ENCODE data around the gene KANSL1L.
A peak's percentile ranks its signal among the peaks of the same experiment; 100 is the strongest.
"Not testable (repeated sequence)": the region's sequence is repeated elsewhere in the genome, so short reads cannot be mapped to it uniquely, and the experiment has no call there.

Gene KANSL1L

DNA sequence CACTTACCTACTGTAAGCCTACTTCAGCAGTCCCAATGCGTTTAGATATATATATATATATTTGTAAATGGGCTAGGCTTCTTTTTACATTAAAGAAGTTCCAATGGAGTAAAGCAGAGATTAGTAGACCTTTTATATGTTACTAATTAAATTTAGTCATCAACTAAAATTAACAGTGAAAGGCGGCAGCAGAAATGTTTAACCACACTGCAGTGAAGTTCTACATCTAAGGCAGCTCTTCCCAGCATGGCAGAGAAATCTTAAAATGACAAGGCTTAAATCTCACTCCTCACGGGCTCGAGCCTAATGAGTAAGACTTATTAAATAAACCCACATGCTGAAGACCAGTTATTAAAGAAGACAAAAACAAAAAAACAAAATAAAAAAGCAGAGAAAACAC, 19.1 kb upstream of the KANSL1L start:
- Histone ChIP-seq H3K9ac (ENCODE audit: low read depth, low read length) (no peak overlapping the region), H3K36me3 (ENCODE audit: insufficient read depth, low read length) (no peaks in the 10 kb centered on the region), H3K4me1 (ENCODE audit: insufficient read depth, low read length) (no peaks in the 10 kb centered on the region), H3K27ac (ENCODE audit: low read depth, low read length) (no peak overlapping the region), H3K4me3 (ENCODE audit: low read length) (no peak overlapping the region), H3K27me3 (ENCODE audit: insufficient read depth, low read length) (no peaks in the 10 kb centered on the region), H3K9me3 (ENCODE audit: insufficient read depth, low read depth, low read length) (no peaks in the 10 kb centered on the region)
- WGBS, result 91% methylated on average over 3 of the region's 4 CpGs

GRCh38 chr2:210189452-210190138, 18.4 kb upstream of the KANSL1L start:
- H3K27me3 ChIP-seq (ENCODE audit: insufficient read depth, low read length), result no peaks in the 10 kb centered on the region
- H3K36me3 ChIP-seq (ENCODE audit: insufficient read depth, low read length), result no peaks in the 10 kb centered on the region
- no peaks in the 10 kb centered on the region for H3K9me3 ChIP-seq (ENCODE audit: insufficient read depth, low read depth, low read length)
- no peak overlapping the region for H3K4me3 ChIP-seq (ENCODE audit: low read length)
- no CpG with 5 or more reads among the region's 1 CpG for WGBS
- no peak overlapping the region for H3K27ac ChIP-seq (ENCODE audit: low read depth, low read length)
- H3K4me1 ChIP-seq (ENCODE audit: insufficient read depth, low read length), result no peaks in the 10 kb centered on the region
- no peak overlapping the region for H3K9ac ChIP-seq (ENCODE audit: low read depth, low read length)

DNA sequence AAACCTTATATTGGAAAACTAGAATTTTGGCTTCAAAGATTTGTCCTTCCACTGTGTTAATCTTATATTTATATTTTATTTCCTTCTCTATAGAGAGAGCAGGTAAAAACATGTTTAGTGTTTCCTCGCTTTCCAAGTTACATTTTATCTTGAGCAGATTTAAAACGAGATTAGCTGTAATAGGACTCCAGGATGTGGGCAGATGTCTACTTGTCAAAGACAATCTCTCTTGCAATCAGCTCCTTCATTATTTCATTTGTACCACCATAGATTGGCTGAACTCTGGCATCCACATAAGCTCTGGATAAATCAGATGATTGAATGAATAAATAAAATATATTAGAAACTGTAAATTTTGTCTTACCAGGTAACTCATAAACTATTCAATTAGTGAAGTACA, 17.5 kb upstream of the KANSL1L start:
- 84% methylated on average over 2 of the region's 2 CpGs for WGBS

DNA sequence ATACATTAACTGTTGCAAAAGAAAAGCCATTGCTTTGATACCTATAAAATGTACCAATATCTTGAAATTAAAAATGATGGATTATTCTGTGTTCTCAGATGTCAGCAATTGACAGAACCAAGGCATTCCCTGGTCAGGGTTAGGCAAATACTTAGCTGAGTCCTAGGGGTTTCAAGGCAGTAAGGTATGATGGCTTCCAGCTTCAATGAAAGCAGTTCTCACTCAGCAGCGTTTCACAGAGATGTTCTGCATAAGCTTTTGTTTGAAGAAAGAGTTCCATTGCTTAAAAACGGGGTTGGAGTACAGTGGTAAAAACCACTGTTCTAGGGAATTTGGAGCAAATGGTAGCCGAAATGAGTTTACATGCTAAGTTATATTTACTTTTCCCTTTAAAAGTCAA, 17.0 kb upstream of the KANSL1L start:
- Histone ChIP-seq H3K27ac (ENCODE audit: low read depth, low read length) (no peak overlapping the region), H3K9ac (ENCODE audit: low read depth, low read length) (no peak overlapping the region), H3K36me3 (ENCODE audit: insufficient read depth, low read length) (no peaks in the 10 kb centered on the region), H3K4me1 (ENCODE audit: insufficient read depth, low read length) (no peaks in the 10 kb centered on the region), H3K27me3 (ENCODE audit: insufficient read depth, low read length) (no peaks in the 10 kb centered on the region), H3K9me3 (ENCODE audit: insufficient read depth, low read depth, low read length) (peaks cover 4% of the 10 kb centered on the region), H3K4me3 (ENCODE audit: low read length) (no peak overlapping the region)
- 61% methylated on average over 3 of the region's 3 CpGs for WGBS

More for the DNA sequence above, 17.5 kb upstream of the KANSL1L start:
- Histone ChIP-seq H3K27me3 (ENCODE audit: insufficient read depth, low read length) (no peaks in the 10 kb centered on the region), H3K4me3 (ENCODE audit: low read length) (no peak overlapping the region), H3K4me1 (ENCODE audit: insufficient read depth, low read length) (no peaks in the 10 kb centered on the region), H3K9me3 (ENCODE audit: insufficient read depth, low read depth, low read length) (peaks cover 4% of the 10 kb centered on the region), H3K9ac (ENCODE audit: low read depth, low read length) (no peak overlapping the region), H3K36me3 (ENCODE audit: insufficient read depth, low read length) (no peaks in the 10 kb centered on the region), H3K27ac (ENCODE audit: low read depth, low read length) (no peak overlapping the region)

- peaks cover 24% of the 10 kb centered on the region for H3K4me1 ChIP-seq (ENCODE audit: insufficient read depth, low read length)
- H3K9ac ChIP-seq (ENCODE audit: low read depth, low read length); H3K36me3 ChIP-seq (ENCODE audit: insufficient read depth, low read length); H3K27ac ChIP-seq (ENCODE audit: low read depth, low read length); H3K9me3 ChIP-seq (ENCODE audit: insufficient read depth, low read depth, low read length); H3K4me3 ChIP-seq (ENCODE audit: low read length); H3K27me3 ChIP-seq (ENCODE audit: insufficient read depth, low read length): not testable (repeated sequence)
- 100% methylated on average over 1 of the region's 1 CpG for WGBS
These were observed 12.7 kb upstream of the KANSL1L start for GRCh38 chr2:210183936-210184335.

DNA sequence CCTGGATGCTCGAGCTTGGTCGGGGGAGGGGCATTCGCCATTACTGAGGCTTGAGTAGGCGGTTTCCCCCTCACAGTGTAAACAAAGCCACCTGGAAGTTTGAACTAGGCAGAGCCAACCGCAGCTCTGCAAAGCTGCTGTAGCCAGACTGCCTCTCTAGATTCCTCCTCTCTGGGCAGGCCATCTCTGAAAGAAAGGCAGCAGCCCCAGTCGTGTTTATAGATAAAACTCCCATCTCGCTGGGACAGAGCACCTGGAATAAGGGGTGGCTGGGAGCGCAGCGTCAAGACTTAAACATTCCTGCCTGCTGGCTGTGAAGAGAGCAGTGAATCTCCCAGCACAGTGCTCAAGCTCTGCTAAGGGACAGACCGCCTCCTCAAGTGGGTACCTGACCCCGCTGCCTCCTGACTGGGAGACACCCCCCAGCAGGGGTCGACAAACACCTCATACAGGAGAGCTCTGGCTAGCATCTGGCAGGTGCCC, 10.4 kb upstream of the KANSL1L start:
- WGBS, result 47% methylated on average over 12 of the region's 12 CpGs
- not testable (repeated sequence) for H3K4me3 ChIP-seq (ENCODE audit: low read length); H3K9me3 ChIP-seq (ENCODE audit: insufficient read depth, low read depth, low read length); H3K36me3 ChIP-seq (ENCODE audit: insufficient read depth, low read length); H3K27me3 ChIP-seq (ENCODE audit: insufficient read depth, low read length)
- Histone ChIP-seq H3K9ac (ENCODE audit: low read depth, low read length) (0 out of 2 replicates have a peak overlapping the region, but pooled peaks have one; percentile 46), H3K27ac (ENCODE audit: low read depth, low read length) (peak overlapping the region; percentile 74), H3K4me1 (ENCODE audit: insufficient read depth, low read length) (peaks cover 42% of the 10 kb centered on the region)

GRCh38 chr2:210181033-210181605, 9.9 kb upstream of the KANSL1L start:
- H3K4me3 ChIP-seq (ENCODE audit: low read length); H3K9me3 ChIP-seq (ENCODE audit: insufficient read depth, low read depth, low read length); H3K27me3 ChIP-seq (ENCODE audit: insufficient read depth, low read length); H3K36me3 ChIP-seq (ENCODE audit: insufficient read depth, low read length): not testable (repeated sequence)
- WGBS, result 65% methylated on average over 3 of the region's 3 CpGs
- Histone ChIP-seq H3K9ac (ENCODE audit: low read depth, low read length) (0 out of 2 replicates have a peak overlapping the region, but pooled peaks have one; percentile 46), H3K4me1 (ENCODE audit: insufficient read depth, low read length) (peaks cover 42% of the 10 kb centered on the region), H3K27ac (ENCODE audit: low read depth, low read length) (peak overlapping the region; percentile 74)

GRCh38 chr2:210180477-210180876, 9.3 kb upstream of the KANSL1L start:
- 97% methylated on average over 1 of the region's 1 CpG for WGBS
- Histone ChIP-seq H3K9me3 (ENCODE audit: insufficient read depth, low read depth, low read length) (peaks cover 4% of the 10 kb centered on the region), H3K9ac (ENCODE audit: low read depth, low read length) (no peak overlapping the region), H3K27ac (ENCODE audit: low read depth, low read length) (no peak overlapping the region), H3K36me3 (ENCODE audit: insufficient read depth, low read length) (no peaks in the 10 kb centered on the region), H3K4me3 (ENCODE audit: low read length) (no peak overlapping the region), H3K27me3 (ENCODE audit: insufficient read depth, low read length) (no peaks in the 10 kb centered on the region), H3K4me1 (ENCODE audit: insufficient read depth, low read length) (peaks cover 42% of the 10 kb centered on the region)

DNA sequence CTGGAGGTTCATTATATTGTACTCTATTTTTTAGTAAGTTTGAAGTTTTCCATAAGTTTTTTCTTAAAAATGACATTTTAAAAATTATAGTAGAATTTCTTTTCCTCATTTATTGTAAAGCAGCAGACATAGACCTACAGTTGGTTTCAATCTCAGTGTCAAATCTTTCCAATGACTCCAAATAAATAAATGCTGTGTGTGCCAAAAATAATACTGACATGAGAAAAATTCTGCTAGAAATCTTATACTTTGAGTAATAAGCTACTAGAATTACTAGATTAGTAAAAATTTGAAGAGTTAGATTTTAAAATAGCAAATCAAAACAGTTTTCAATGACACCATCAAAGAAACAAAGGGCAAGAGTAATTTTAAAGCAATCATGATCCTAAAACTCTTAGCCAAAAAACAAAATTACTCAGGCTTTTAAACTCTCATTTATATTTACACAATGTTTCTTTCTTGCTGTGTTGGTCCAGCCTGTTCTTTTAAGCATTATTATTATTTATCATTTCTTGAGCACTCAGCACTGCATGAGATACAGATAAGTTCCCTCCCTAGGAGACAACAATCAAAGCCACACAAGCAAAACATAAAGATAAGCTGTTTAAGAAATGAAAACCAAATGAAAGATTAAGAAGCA, 8.3 kb upstream of the KANSL1L start:
- H3K4me1 ChIP-seq (ENCODE audit: insufficient read depth, low read length), result peaks cover 42% of the 10 kb centered on the region
- H3K9me3 ChIP-seq (ENCODE audit: insufficient read depth, low read depth, low read length), result peaks cover 4% of the 10 kb centered on the region
- H3K27ac ChIP-seq (ENCODE audit: low read depth, low read length), result no peak overlapping the region
- no peaks in the 10 kb centered on the region for H3K36me3 ChIP-seq (ENCODE audit: insufficient read depth, low read length)
- H3K27me3 ChIP-seq (ENCODE audit: insufficient read depth, low read length), result no peaks in the 10 kb centered on the region
- no peak overlapping the region for H3K4me3 ChIP-seq (ENCODE audit: low read length)
- no peak overlapping the region for H3K9ac ChIP-seq (ENCODE audit: low read depth, low read length)

DNA sequence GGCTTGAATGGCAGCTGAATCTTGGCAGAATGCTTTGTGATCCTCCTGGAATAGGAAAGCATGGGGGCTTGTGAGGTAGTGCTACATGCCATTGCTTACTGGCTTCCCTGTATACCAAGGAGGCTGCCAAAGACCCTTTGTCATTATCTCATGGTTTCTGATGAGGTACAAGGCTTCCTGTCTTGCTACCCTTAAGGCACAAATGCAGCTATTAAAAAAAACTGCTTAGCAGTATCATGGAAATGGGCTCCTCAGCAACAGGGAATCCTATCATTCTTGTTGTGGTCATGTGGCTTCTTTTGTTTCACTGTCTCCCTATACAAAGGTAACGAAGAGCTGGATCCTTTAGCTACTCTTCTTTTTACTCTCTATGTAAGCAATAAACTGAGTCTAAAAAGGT, 6.6 kb upstream of the KANSL1L start:
- H3K27me3 ChIP-seq (ENCODE audit: insufficient read depth, low read length), result no peaks in the 10 kb centered on the region
- no peaks in the 10 kb centered on the region for H3K9me3 ChIP-seq (ENCODE audit: insufficient read depth, low read depth, low read length)
- H3K27ac ChIP-seq (ENCODE audit: low read depth, low read length), result peak overlapping the region; percentile 83
- H3K9ac ChIP-seq (ENCODE audit: low read depth, low read length), result 0 out of 2 replicates have a peak overlapping the region, but pooled peaks have one; percentile 10
- no peak overlapping the region for H3K4me3 ChIP-seq (ENCODE audit: low read length)
- 60% methylated on average over 1 of the region's 1 CpG for WGBS
- no peaks in the 10 kb centered on the region for H3K36me3 ChIP-seq (ENCODE audit: insufficient read depth, low read length)
- H3K4me1 ChIP-seq (ENCODE audit: insufficient read depth, low read length), result peaks cover 45% of the 10 kb centered on the region

GRCh38 chr2:210177115-210177514, 5.9 kb upstream of the KANSL1L start:
- WGBS, result 100% methylated on average over 1 of the region's 1 CpG
- not testable (repeated sequence) for H3K9me3 ChIP-seq (ENCODE audit: insufficient read depth, low read depth, low read length); H3K36me3 ChIP-seq (ENCODE audit: insufficient read depth, low read length); H3K4me3 ChIP-seq (ENCODE audit: low read length); H3K9ac ChIP-seq (ENCODE audit: low read depth, low read length); H3K27me3 ChIP-seq (ENCODE audit: insufficient read depth, low read length)
- peaks cover 51% of the 10 kb centered on the region for H3K4me1 ChIP-seq (ENCODE audit: insufficient read depth, low read length)
- peak overlapping the region; percentile 83; the same call in 1 of the 2 replicates for H3K27ac ChIP-seq (ENCODE audit: low read depth, low read length)

Measured in HUES64 (cell line).